ENCODE measurements around the gene SLC9A3. TPM values are rescaled to one million over a fixed set of nuclear protein-coding genes. Genes with fewer than 3 reads are reported as not detected.
"Not testable (repeated sequence)": the region's sequence is repeated elsewhere in the genome, so short reads cannot be mapped to it uniquely, and the experiment has no call there.

SLC9A3 gene
- 9.1 and 10.5 TPM in 2 replicates for total RNA-seq (2014; rRNA removed; shearing (Covaris generic))
- polyA plus RNA-seq (2014; cell fraction: nucleus; rRNA removed), result 22.9 and 28.5 TPM in 2 replicates

GRCh38 chr5:524234-524972 lies at the start of gene SLC9A3:
Gene SLC9A3 (minus strand): TSS chr5:524449.
- no peak for DNase-seq (ENCODE audit: extremely low read depth, low read depth)

GRCh38 chr5:573976-574375 lies 49.7 kb upstream of the SLC9A3 start:
- no peak for DNase-seq (ENCODE audit: extremely low read depth, low read depth)

- no peak for DNase-seq (ENCODE audit: extremely low read depth, low read depth)
Observed at GRCh38 chr5:573206-573605, 49.0 kb upstream of the SLC9A3 start.

GRCh38 chr5:572398-573019 lies 48.3 kb upstream of the SLC9A3 start:
- DNase-seq (ENCODE audit: extremely low read depth, low read depth), result no peak

- no peak for DNase-seq (ENCODE audit: extremely low read depth, low read depth)
Observed at GRCh38 chr5:571791-572190, 47.5 kb upstream of the SLC9A3 start.

- no peak for DNase-seq (ENCODE audit: extremely low read depth, low read depth)
Observed at GRCh38 chr5:570886-571285, 46.6 kb upstream of the SLC9A3 start.

GRCh38 chr5:570446-570845 lies 46.2 kb upstream of the SLC9A3 start:
- no peak for DNase-seq (ENCODE audit: extremely low read depth, low read depth)

GRCh38 chr5:569868-570361 lies 45.7 kb upstream of the SLC9A3 start:
- DNase-seq (ENCODE audit: extremely low read depth, low read depth), result no peak

GRCh38 chr5:569358-569867 lies 45.2 kb upstream of the SLC9A3 start:
- no peak for DNase-seq (ENCODE audit: extremely low read depth, low read depth)

GRCh38 chr5:568809-569208 lies 44.6 kb upstream of the SLC9A3 start:
- DNase-seq (ENCODE audit: extremely low read depth, low read depth), result no peak

- DNase-seq (ENCODE audit: extremely low read depth, low read depth), result no peak
Observed at GRCh38 chr5:568061-568781, 44.0 kb upstream of the SLC9A3 start.

- DNase-seq (ENCODE audit: extremely low read depth, low read depth), result no peak
Observed at GRCh38 chr5:567664-568060, 43.4 kb upstream of the SLC9A3 start.

- DNase-seq (ENCODE audit: extremely low read depth, low read depth), result no peak
Observed at GRCh38 chr5:566636-567309, 42.5 kb upstream of the SLC9A3 start.

GRCh38 chr5:565782-566440 lies 41.7 kb upstream of the SLC9A3 start:
- DNase-seq (ENCODE audit: extremely low read depth, low read depth), result no peak

GRCh38 chr5:561408-561807 lies 37.2 kb upstream of the SLC9A3 start:
- no peak for DNase-seq (ENCODE audit: extremely low read depth, low read depth)

- no peak for DNase-seq (ENCODE audit: extremely low read depth, low read depth)
Observed at GRCh38 chr5:560792-561166, 36.5 kb upstream of the SLC9A3 start.

- no peak for DNase-seq (ENCODE audit: extremely low read depth, low read depth)
Observed at GRCh38 chr5:558871-559503, 34.7 kb upstream of the SLC9A3 start.

- DNase-seq (ENCODE audit: extremely low read depth, low read depth), result no peak
Observed at GRCh38 chr5:558326-558725, 34.1 kb upstream of the SLC9A3 start.

- DNase-seq (ENCODE audit: extremely low read depth, low read depth), result not testable (repeated sequence)
Observed at GRCh38 chr5:557917-558316, 33.7 kb upstream of the SLC9A3 start.
